H1 (cell line): ENCODE data around the gene CBLB.

Experiments used
- CEBPB ChIP-seq: IDR thresholded peaks from 2 replicates; pipeline ENCODE4 v1.6.1; 2012; ENCODE audit warnings: low read depth, low read length
- EP300 ChIP-seq, 2 experiments: IDR thresholded peaks; 1 replicate in 1 of 2; 2 replicates in 1 of 2; pipeline ENCODE4 v1.6.1; 2011 to 2012; ENCODE audit warnings: low read depth in 2 of 2, low read length in 2 of 2, mild to moderate bottlenecking in 2 of 2, borderline replicate concordance in 1 of 2, inconsistent platforms in 1 of 2, moderate library complexity in 1 of 2
- FOSL1 ChIP-seq: IDR thresholded peaks from 2 replicates; pipeline ENCODE4 v1.6.1; 2011; ENCODE audit warnings: mild to moderate bottlenecking, low read depth, low read length, moderate library complexity; ENCODE audit not compliant: insufficient read depth
- GTF2F1 ChIP-seq: IDR thresholded peaks from 2 replicates; pipeline ENCODE4 v1.6.1; 2012; ENCODE audit warnings: low read depth, low read length, improper control_type of control experiment, borderline replicate concordance
- JUN ChIP-seq: IDR thresholded peaks from 2 replicates; pipeline ENCODE4 v1.6.1; 2011; ENCODE audit warnings: low read depth, mild to moderate bottlenecking, improper control_type of control experiment, low read length
- POLR2A ChIP-seq, 2 experiments: IDR thresholded peaks; 1 replicate in 1 of 2; 2 replicates in 1 of 2; pipeline ENCODE4 v1.6.1; 2011; ENCODE audit warnings: low read depth in 2 of 2, low read length in 2 of 2, mild to moderate bottlenecking in 2 of 2; ENCODE audit errors: control extremely low read depth in 1 of 2
- POLR2AphosphoS5 ChIP-seq: IDR thresholded peaks from 2 replicates; pipeline ENCODE4 v1.6.1; 2011; ENCODE audit warnings: low read depth, low read length
- RFX5 ChIP-seq: IDR thresholded peaks from 2 replicates; pipeline ENCODE4 v1.6.1; 2011; ENCODE audit warnings: low read depth, low read length, improper control_type of control experiment, borderline replicate concordance
- SIN3A ChIP-seq, 2 experiments: IDR thresholded peaks in 1 of 2; conservative IDR thresholded peaks in 1 of 2; 2 replicates each; pipeline ENCODE4 v1.6.1; 2011 to 2012; ENCODE audit warnings: low read length in 2 of 2, improper control_type of control experiment in 1 of 2, low read depth in 1 of 2, mild to moderate bottlenecking in 1 of 2
- ZNF274 ChIP-seq: IDR thresholded peaks from 2 replicates; pipeline ENCODE4 v1.7.0; 2012; ENCODE audit warnings: low read length, borderline replicate concordance; ENCODE audit errors: extremely low read depth
- TF ChIP-seq, protein P1 (sequence below), 3 experiments: IDR thresholded peaks; 1 replicate in 2 of 3; 2 replicates in 1 of 3; pipeline versions ENCODE4 v1.5.1 to v1.6.1; 2011; ENCODE audit warnings: low read length in 3 of 3, mild to moderate bottlenecking in 3 of 3, inconsistent platforms in 2 of 3, low read depth in 1 of 3, moderate library complexity in 1 of 3; ENCODE audit not compliant: insufficient read depth in 1 of 3; ENCODE audit errors: control extremely low read depth in 1 of 3
- TF ChIP-seq, protein P2 (sequence below): IDR thresholded peaks from 2 replicates; pipeline ENCODE4 v1.6.1; 2012; ENCODE audit warnings: low read length, inconsistent platforms

DNA sequence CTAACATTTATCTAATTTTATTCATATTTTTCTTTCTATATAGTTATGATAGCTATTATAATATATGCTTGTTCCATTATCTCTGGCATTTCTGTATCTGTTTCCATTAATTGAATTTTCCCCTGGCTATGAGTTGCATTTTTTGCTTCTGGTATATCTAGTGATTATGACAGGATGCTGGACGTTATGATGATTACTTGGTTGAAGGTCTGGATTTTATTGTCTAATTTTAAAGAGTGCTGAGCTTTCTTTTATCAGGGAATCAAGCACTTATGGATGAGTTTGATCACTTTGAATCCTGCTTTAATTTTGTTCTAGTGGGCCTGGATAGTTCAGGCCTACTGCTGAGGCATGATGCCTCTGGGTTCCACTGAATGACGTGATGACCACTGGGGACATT is 229.7 kb downstream of the CBLB start:
- TF ChIP-seq POLR2AphosphoS5 (no peak), JUN (no peak), SIN3A (conservative IDR thresholded peaks at IDR 0.05 in 1 of 2, IDR thresholded peaks at IDR 0.05 in 1 of 2; ENCODE audit: low read depth in 1 of 2, low read length in 2 of 2) (no peak), POLR2A (IDR thresholded peaks at IDR 0.05; ENCODE audit: control extremely low read depth in 1 of 2, low read depth in 2 of 2, low read length in 2 of 2) (no peak), GTF2F1 (no peak), RFX5 (no peak), ZNF274 (no peak), CEBPB (no peak), FOSL1 (no peak), EP300 (IDR thresholded peaks at IDR 0.05; ENCODE audit: borderline replicate concordance in 1 of 2, low read depth in 2 of 2, low read length in 2 of 2) (no peak)
- TF ChIP-seq, protein P1, sequence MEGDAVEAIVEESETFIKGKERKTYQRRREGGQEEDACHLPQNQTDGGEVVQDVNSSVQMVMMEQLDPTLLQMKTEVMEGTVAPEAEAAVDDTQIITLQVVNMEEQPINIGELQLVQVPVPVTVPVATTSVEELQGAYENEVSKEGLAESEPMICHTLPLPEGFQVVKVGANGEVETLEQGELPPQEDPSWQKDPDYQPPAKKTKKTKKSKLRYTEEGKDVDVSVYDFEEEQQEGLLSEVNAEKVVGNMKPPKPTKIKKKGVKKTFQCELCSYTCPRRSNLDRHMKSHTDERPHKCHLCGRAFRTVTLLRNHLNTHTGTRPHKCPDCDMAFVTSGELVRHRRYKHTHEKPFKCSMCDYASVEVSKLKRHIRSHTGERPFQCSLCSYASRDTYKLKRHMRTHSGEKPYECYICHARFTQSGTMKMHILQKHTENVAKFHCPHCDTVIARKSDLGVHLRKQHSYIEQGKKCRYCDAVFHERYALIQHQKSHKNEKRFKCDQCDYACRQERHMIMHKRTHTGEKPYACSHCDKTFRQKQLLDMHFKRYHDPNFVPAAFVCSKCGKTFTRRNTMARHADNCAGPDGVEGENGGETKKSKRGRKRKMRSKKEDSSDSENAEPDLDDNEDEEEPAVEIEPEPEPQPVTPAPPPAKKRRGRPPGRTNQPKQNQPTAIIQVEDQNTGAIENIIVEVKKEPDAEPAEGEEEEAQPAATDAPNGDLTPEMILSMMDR (IDR thresholded peaks at IDR 0.05; ENCODE audit: control extremely low read depth in 1 of 3, insufficient read depth in 1 of 3, low read depth in 1 of 3, low read length in 3 of 3) = no peak
- TF ChIP-seq, protein P2, sequence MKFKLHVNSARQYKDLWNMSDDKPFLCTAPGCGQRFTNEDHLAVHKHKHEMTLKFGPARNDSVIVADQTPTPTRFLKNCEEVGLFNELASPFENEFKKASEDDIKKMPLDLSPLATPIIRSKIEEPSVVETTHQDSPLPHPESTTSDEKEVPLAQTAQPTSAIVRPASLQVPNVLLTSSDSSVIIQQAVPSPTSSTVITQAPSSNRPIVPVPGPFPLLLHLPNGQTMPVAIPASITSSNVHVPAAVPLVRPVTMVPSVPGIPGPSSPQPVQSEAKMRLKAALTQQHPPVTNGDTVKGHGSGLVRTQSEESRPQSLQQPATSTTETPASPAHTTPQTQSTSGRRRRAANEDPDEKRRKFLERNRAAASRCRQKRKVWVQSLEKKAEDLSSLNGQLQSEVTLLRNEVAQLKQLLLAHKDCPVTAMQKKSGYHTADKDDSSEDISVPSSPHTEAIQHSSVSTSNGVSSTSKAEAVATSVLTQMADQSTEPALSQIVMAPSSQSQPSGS = no peak
